ENCODE data around the gene DRAP1.
A peak's percentile ranks its signal among the peaks of the same experiment; 100 is the strongest.

Gene DRAP1, protein sequence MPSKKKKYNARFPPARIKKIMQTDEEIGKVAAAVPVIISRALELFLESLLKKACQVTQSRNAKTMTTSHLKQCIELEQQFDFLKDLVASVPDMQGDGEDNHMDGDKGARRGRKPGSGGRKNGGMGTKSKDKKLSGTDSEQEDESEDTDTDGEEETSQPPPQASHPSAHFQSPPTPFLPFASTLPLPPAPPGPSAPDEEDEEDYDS

DNA sequence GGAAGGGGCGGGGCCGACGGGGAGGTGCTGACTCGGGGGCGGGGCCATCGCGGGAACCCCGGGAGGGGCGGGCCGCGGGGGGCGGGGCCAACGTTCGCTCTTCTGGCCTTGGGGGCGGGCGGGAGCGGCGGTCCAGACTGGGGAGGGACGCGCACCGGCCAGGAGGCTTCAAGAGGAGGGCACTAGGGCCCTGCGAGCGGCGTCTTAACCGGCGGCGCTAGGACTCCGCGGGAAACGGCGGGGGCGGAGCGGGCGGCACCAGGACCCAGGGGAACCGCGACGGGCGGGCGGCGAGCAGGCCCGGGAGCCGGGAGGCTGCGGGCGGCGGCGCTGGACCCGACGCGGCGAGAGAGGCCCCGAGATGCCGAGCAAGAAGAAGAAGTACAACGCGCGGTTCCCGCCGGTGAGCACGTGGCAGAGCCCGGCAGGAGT lies at the start of gene DRAP1:
TSS of gene DRAP1 (plus strand) at position 286 of the 432 bp plus-strand sequence. CDS start at position 362, 76 bp downstream.
- DNase-seq: peak; percentile 98

DNA sequence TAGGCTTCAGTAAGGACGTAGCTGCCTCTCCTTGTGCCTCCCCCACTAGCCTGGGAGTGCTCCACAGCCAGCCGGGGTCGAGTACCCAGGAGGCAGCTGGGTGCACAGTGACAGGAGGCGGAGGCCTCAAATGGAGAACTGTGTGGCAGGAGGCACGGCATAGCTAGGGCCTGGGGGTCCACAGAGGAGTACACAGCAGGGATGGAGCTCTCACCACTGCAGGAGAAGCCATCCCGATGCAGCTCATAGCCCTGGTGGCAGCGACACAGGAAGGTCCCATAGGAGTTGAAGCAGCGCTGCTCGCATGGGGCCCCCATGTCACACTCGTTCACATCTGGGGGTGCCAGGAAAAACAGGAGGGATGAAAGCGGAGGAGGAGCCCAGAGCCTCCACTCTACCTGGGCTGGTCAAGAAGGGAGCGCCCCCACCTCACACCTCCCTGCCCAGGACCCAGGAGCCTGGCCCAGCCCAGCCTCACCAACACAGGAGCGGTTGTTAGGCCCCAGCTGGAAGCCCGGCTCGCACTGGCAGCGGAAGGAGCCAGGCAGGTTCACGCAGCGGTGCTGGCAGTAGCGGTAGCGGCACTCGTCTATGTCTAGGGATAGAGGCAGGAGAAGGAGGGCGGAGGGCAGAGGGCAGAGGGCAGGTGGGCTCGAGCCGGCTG lies 49.5 kb upstream of the DRAP1 start:
- no peak for DNase-seq

DNA sequence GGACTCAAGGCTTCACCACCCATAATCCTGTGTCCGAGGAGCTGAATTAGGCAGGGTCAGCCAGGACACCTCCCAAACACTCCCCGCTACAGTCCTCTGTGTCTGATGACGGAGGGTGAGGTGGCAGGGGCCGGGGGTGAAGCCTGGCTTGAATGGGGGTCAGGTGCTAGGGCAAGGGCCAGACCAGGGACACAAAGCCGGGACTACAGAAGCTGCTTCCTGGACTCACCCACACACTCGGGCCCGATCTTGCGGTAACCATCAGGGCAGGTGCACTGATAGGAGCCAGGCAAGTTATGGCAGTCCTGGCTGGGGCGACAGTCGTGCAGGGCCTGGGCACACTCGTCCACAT lies 48.9 kb upstream of the DRAP1 start:
- DNase-seq: no peak

DNA sequence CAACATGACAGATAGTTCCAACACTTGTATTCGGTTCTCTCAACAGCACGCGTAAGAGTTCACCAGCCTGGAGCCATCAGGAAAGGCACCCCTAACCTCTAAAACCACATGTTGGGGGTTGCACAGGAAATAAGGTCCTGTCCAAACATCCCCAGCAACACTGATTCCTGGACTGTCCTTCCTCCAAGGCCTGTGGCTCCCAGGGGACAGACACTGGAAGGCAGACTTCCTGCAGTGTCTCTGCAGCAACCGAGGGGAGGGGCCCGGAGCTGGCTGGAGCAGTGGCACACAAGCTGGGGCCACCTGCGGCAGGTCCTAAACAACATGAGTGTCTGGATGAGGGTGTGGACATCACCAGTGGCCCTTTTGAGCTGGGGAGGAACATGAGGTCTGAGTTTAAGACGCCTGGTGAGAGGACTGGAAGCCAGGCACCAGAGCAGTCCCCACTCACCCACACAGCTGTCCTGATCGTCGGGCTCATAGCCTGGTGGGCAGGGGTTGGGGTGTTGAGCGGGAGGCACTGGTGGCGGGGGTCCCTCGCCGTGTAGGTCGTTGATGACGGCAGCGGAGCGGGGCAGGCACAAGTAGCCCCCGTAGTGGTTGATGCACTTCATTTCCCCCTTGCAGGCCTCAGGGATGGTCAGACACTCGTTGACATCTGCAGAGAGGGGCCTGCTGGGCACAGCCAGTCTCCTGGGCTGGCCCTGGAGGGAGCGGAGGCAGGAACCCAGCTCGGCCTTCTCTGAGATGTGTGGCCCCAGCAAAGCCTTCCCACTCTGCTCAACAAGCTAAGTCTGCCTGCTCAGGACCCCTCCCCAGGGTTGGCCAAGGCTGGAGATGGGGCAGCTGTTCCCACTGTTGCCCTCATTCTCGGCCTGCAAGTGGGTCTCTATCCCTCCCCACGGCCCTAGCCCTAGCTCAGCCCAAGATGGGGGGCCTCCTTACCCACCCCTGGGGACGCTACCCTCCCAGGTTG lies 48.2 kb upstream of the DRAP1 start:
- no peak for DNase-seq

DNA sequence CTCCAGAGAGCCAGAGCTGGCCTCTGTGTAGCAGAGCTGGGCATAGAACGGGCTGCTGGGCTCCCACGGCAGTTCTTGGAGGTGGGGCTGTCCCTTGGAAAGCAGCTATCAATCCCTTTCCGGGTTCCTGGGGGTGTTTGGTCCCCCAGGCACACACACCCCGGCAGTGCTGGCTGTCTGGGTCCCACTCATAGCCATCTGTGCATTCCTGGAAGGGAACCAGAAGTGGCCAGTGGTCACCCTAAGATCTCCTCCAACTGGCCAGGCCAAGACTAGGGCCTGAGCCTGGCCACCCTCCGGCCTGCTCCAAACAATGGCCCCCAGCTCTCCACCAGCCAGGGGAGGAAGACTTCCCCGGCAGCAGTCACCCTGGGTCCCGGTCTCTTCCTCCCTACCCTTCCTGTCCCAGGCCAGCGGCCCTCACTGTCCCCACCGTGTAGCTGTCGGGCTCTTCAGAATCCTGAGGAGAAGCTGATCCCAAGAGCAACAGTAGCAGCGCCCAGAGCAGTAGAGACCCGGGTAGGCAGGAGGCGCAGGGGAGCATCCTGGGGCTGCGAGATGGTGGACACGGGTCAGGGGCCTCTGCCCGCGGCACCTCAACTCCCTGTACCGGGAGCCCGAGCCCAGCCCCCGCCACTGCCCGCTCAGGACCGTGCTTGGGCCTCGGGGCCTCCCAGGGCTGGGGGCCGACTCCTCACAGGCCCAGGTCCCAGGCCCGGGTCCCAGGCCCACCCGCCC lies 47.2 kb upstream of the DRAP1 start:
- DNase-seq: no peak

DNA sequence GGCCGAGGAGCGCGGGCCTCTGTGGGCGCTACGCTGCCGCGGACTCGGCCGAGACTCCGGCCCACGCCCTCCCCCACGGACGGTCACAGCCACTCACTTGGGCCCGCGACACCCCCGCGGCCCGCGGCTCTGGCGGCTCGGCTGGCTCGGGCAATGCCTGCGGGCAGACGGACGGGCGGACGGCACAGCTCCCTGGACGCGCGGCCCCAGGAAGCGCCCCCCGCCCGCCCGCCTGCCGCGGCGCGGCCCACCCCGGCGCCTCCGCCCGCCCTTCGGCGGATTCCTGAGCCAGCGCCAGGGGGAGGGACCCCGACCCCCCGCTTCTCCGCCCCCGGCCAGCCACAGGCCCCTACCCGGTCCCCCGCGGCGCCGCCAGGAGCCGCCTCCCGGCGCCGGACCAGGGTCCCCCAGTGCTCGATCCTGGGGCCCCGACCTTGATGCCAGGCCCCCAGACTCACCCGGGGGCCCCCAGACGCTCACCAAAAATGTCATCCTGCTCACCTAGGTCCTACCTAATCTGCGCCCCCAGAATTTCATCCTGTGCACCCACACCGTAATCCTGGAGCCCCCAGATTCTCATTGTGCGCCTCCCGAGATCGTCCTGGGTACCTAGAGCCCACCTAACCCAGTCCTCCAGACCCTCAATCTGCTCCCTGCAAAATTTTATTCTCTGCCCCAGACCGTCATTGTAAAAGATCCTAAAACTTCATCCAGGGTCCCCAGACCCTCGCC lies 46.5 kb upstream of the DRAP1 start, which contains the start of gene EFEMP2:
TSS of gene EFEMP2 (minus strand) at position 215 of the 732 bp plus-strand sequence. CDS start 446 bp downstream, outside the sequence.
- no peak for DNase-seq

DNA sequence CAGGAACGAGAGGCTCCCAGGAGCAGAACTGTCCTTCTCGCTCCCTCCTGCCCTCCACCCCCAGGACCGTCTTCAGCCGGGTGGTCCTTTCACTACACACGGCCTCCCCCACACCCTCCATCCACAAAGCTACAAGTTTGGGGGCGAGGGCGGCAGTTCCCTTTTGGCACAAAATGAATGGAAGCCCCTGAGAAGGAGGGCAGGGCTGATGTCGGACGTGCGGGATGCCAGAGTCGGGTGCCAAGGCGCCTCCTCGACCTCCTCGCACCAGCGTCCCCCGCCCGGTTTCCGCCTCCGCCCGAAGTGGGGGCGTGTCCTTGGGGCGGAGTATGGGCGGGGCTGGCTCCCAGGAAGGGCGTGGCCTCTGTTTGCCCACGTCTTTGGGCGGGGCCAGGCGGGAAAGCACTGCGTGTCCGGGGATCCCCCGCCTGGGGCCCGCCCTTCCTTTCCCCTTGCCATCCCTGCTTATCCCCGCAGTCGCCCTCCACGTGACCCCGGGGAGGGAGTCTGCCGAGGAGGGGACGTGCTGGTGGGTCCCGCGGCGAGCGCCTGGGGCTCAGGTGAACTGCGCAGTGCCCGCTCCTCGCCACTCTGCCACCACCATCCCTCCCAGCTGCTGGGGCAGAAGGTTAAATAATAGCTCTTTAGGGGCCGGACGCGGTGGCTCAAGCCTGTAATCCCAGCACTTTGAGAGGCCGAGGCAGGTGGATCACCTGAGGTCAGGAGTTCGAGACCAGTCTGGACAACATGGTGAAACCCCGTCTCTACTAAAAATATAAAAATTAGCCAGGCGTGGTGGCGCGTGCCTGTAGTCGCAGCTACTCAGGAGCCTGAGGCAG lies 45.7 kb upstream of the DRAP1 start:
- peak; percentile 95 for DNase-seq

DNA sequence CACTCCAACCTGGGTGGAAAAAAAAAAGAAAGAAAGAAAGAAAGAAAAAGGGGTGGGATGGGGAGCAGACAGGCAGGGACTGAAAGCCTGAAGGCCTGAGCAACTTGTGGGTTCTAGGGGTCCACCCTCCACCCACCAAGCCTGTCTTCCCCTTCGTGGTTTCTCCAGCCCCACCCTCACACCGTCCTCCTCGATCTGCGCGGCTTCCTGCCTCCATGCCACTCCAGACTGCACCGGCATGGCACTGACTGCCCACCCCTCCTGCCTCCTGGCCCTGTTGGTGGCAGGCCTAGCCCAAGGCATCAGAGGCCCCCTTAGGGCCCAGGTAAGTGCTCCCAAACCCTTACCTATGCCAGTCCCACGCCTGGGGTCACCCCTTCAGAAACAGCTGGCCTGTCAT lies 39.6 kb upstream of the DRAP1 start, which contains the start of gene CTSW:
TSS of gene CTSW (plus strand) at position 221 of the 400 bp plus-strand sequence. CDS start at position 239, 18 bp downstream.
- DNase-seq: no peak

DNA sequence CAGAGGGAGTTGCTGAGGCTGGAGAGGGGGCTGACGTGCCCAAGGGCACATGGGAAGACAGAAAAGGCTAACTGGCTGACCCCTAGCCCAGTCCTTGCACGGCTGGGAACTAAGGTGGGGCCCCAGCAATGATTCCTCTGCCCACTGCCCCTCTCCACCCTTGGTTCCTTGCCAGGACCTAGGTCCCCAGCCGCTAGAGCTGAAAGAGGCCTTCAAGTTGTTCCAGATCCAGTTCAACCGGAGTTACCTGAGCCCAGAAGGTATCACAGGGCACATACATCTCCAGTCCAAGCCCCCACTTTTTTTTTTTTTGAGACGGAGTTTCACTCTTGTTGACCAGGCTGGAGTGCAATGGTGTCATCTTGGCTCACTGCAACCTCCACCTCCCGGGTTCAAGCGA lies 39.2 kb upstream of the DRAP1 start:
- DNase-seq: no peak

DNA sequence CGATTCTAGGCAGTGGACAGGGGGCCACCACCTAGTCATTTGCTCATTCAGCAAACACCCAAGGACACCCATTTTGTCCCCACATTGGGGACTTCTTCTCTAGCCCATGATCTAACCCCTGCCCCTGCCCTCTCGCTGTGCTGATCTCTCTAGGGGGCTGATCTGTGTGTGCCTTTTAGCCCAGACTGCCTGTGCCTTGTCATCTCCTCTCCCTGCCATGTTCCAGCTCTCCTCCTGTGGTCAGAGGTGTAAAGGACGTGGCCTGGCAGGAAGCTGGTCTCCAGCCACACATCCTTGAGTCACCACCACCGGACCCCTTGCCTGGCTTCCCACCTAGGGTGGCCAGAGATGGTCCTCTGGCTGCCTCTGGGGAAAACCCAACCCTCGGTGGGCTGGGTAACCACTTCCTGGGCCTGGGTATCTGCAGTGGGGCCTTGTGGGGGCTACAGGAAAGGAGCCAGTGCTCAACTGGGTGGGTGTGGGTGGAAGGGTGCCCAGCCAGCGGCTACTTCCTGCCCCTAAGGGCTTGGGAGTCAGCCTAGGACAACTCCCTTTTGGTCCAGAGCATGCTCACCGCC lies 38.3 kb upstream of the DRAP1 start:
- no peak for DNase-seq

DNA sequence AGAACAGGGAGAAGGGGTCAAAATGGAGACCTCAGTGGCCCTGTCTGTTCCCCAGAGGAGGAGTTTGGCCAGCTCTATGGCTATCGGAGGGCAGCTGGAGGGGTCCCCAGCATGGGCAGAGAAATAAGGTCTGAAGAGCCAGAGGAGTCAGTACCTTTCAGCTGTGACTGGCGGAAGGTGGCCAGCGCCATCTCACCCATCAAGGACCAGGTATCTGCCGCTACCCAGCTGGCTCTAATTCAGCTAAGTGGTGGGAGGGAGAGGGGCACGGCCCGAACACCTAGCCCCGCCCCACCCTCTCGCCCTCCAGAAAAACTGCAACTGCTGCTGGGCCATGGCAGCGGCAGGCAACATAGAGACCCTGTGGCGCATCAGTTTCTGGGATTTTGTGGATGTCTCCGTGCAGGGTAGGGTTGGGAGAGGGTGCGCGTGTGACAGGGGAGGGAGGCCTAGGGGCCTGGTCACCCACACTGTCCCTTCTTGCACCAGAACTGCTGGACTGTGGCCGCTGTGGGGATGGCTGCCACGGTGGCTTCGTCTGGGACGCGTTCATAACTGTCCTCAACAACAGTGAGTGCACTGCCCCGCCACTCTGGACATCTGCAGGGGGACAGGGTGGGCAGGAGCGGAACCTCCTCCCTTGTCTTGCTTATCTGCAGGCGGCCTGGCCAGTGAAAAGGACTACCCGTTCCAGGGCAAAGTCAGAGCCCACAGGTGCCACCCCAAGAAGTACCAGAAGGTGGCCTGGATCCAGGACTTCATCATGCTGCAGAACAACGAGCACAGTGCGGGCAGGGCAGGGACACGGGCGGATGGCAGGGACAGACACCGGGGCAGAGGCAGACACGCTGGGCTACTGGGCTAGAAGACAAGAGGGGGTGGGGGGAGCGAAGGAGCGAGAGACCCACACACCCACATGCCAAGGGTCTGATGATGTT lies 36.8 kb upstream of the DRAP1 start:
- DNase-seq: no peak

DNA sequence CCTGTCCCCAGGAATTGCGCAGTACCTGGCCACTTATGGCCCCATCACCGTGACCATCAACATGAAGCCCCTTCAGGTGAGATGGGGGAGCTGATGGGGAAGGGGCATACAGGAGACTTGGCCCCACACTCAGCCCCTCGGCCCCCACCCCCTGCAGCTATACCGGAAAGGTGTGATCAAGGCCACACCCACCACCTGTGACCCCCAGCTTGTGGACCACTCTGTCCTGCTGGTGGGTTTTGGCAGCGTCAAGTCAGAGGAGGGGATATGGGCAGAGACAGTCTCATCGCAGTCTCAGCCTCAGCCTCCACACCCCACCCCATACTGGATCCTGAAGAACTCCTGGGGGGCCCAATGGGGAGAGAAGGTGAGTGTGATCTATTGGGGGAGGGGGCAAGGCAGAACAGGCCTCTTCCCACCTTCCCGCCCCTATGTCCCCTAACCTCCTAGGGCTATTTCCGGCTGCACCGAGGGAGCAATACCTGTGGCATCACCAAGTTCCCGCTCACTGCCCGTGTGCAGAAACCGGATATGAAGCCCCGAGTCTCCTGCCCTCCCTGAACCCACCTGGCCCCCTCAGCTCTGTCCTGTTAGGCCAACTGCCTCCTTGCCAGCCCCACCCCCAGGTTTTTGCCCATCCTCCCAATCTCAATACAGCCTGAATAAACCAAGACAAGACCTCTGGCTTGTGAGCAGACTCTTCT lies 36.0 kb upstream of the DRAP1 start:
- no peak for DNase-seq

DNA sequence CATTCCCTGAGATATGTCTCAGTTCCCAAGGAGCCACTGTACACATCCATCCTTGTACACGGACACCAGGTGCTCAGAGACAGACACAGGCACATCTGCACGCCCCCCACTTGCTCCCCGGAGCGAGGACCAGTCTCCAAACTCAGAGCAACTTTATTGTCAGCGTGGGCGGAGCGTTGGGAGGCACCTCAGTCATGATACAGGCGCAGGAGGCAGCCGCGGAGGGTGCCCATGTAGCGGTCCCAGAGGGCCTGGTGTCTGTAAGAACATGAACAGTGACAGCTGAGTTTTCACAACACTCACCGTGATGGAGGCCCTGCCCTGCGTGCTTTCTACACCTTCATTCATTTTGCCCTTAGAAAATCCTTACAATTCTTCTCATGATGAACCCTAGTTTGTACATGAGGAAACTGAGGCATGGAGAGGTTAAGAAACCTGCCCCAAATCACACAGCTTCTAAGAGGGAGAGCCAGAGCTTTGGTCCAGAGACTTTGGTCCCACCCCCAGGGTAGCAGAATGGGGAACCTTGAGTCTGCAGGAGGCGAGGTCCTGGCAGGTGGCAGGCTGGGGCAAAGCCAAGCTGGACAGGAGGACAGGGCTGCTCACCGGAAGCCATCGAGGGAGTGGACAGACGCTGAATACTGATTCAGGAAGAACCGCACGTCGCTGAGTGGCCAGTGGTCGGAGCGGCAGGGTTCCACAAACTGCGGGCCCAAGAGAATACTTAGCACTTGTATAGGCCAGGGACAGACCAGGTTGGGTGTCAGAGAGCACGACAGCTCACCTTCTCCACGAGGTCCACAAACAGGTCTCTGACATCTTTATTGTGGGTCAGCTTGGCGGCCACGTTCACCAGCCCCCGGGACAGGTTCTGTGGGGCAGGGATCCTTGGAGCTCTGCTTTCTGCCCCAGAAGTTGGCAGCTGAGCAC lies 35.2 kb upstream of the DRAP1 start:
- DNase-seq: no peak

DNA sequence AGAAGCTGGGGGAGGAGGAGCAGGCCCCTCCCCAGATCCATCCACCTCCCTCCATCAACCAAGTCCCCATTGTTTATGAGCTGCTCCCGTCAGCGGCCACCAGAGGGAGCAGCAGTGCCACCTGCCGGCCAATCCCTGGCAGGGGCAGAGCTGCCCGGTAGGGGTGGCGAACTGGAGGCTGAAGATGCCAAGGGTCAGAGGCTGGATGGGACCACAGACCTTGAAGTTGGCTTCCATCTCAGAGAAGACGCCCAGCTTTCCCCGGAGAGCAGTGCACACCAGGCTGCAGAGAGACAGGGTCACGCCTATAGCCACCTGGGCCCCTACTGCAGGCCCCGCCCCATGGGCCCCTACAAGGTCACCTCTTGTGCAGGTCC lies 34.5 kb upstream of the DRAP1 start:
- peak; percentile 74 for DNase-seq

DNA sequence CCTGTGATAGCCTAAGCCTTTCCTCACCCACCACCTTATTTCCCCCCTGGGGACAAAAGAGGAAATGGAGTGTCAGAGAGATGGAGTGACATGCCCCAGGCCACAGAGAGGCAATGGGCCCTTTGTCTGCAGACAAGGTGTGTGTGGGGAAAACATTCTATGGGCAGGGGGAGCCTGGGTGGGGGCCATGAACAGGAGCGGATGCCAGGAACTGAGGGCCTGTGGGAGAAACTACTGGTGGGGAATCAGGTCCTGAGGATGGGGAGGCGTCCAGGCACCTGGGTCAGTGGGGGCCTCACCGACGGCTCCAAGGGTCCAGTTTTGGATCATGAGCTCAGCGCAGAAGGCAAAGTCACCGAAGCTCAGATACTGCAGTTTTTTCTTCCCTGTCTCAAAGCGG lies 34.0 kb upstream of the DRAP1 start:
- DNase-seq: no peak

DNA sequence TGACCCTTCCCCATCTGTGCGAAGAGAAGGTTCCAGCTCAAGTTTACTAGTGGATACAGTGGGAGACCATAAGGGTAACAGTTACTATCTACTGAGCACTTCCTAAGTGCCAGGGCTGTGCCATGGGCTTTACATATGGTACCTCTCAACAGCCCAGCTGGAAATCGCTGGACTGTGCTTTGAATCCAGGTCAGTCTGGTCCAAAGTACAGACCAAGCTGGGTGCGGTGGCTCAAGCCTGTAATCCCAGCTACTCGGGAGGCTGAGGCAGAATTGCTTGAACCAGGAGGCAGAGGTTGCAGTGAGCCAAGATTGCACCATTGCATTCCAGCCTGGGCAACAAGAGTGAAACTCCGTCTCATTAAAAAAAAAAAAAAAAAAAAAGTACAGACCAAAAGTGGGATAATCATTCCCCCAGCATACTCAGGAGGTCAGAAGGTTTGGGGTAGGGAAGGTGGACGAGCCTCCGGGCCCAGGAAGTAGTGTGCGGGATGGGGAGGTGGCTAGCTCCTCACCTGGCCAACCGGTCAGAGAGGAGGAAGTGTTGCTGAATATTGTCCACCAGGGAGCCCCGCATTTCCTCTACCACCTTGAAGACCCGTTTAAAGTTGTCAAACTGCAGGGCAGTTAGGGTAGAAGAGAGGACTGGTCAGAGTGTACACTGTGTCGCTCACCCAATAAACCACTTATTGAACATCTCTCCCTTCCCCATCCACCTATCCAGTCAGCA lies 33.3 kb upstream of the DRAP1 start:
- DNase-seq: no peak

Data from NCI-H82 (cell line).